ENCODE data around the gene USP4. TPM values are rescaled to one million over a fixed set of nuclear protein-coding genes. Genes with fewer than 3 reads are reported as not detected.

The USP4 gene
- total and polyA plus RNA-seq, 2 of the 8 experiments (the other 6 are each of a cell fraction or from before 2014, with no cell fraction given), result 16.0 to 27.8 TPM

GRCh38 chr3:49237344-49237743 lies 102.5 kb downstream of the USP4 start:
- Histone ChIP-seq H4K5ac (ENCODE audit: insufficient read length, low read depth, low read length) (no peak overlapping the region), H3K23ac (ENCODE audit: insufficient read length) (no peak overlapping the region), H4K20me1 (replicated peaks in 1 of 2; ENCODE audit: control insufficient read depth in 1 of 2, insufficient read depth in 2 of 2, low read length in 2 of 2) (no peaks in the 10 kb centered on the region), H4K8ac (ENCODE audit: extremely low read depth, insufficient read depth, low read length) (no peak overlapping the region), H2BK20ac (ENCODE audit: low read length) (no peak overlapping the region), H3K79me2 (ENCODE audit: control insufficient read depth in 1 of 2, insufficient read depth in 2 of 2, low read length in 2 of 2) (no peaks in the 10 kb centered on the region), H2BK5ac (ENCODE audit: low read depth, low read length) (no peak overlapping the region), H3K9me3 (ENCODE audit: insufficient read depth in 2 of 2, low read depth in 1 of 2, low read length in 1 of 2) (peaks cover 26 to 29% of the 10 kb centered on the region in 2 experiments), H3K9ac (replicated peaks in 1 of 4; ENCODE audit: extremely low read depth in 1 of 4, low read depth in 3 of 4, low read length in 3 of 4) (no peak overlapping the region), H3K14ac (ENCODE audit: insufficient read length) (no peak overlapping the region), H2AFZ (ENCODE audit: low read length) (no peak overlapping the region), H2BK15ac (ENCODE audit: low read length) (no peak overlapping the region), H3K56ac (replicated peaks; ENCODE audit: insufficient read length, low read depth, low read length) (no peak overlapping the region), H3K4me3 (ENCODE audit: extremely low read depth in 1 of 4, insufficient read depth in 2 of 4, low read depth in 3 of 4, low read length in 4 of 4) (no peak overlapping the region), H3K36me3 (ENCODE audit: control insufficient read depth in 2 of 4, insufficient read depth in 4 of 4, low read length in 3 of 4) (no peaks in the 10 kb centered on the region), H3K4me2 (ENCODE audit: insufficient read depth in 1 of 2, low read depth in 2 of 2, low read length in 2 of 2) (no peak overlapping the region), H3K18ac (ENCODE audit: extremely low read depth, low read length) (no peak overlapping the region), H3K27ac (ENCODE audit: low read depth, low read length) (no peak overlapping the region), H3K79me1 (ENCODE audit: low read depth, low read length) (no peaks in the 10 kb centered on the region), H2AK5ac (ENCODE audit: low read depth, low read length) (no peak overlapping the region), H2BK120ac (replicated peaks; ENCODE audit: low read depth, low read length) (no peak overlapping the region), H3K23me2 (ENCODE audit: low read depth, low read length) (no peaks in the 10 kb centered on the region; the same call in 1 of the 2 replicates), H3K4me1 (replicated peaks in 1 of 4; ENCODE audit: control insufficient read depth in 3 of 4, insufficient read depth in 4 of 4, low read length in 3 of 4) (no peaks in the 10 kb centered on the region), H3K4ac (replicated peaks; ENCODE audit: insufficient read length, low read depth, low read length) (no peak overlapping the region), H2BK12ac (ENCODE audit: low read depth, low read length) (no peak overlapping the region), H4K91ac (replicated peaks; ENCODE audit: insufficient read length, low read length) (no peak overlapping the region), H3K27me3 (replicated peaks in 1 of 4; ENCODE audit: control insufficient read depth in 3 of 4, extremely low read depth in 1 of 4, insufficient read depth in 3 of 4, low read length in 3 of 4) (no peaks in the 10 kb centered on the region)
- ChIA-PET CTCF (ENCODE audit: partially characterized antibody) (no interaction called here), POLR2A (ENCODE audit: partially characterized antibody) (no interaction called here)
- WGBS, 2 experiments (ENCODE audit: extremely low coverage in 1 of 2, insufficient coverage in 1 of 2, insufficient read length in 1 of 2, insufficient replicate concordance in 2 of 2, low coverage in 1 of 2, low lambda C conversion rate in 2 of 2, missing lambda C conversion rate in 1 of 2), result 92% methylated on average over 3 of the region's 3 CpGs; no CpG with 5 or more reads in 1 of the 2 experiments
- TF ChIP-seq ATF3 (IDR thresholded peaks at IDR 0.05; ENCODE audit: insufficient read depth, low read depth, low read length) (no peak), SIRT6 (IDR thresholded peaks at IDR 0.05; ENCODE audit: low read length) (no peak), CHD2 (IDR thresholded peaks at IDR 0.05; ENCODE audit: low read length) (no peak), KDM1A (IDR thresholded peaks at IDR 0.05; ENCODE audit: borderline replicate concordance, low read length) (no peak), SIX5 (IDR thresholded peaks at IDR 0.05; ENCODE audit: low read depth, low read length) (no peak), SP1 (IDR thresholded peaks at IDR 0.05; ENCODE audit: low read depth, low read length) (no peak), TAF1 (IDR thresholded peaks at IDR 0.05; ENCODE audit: low read depth, low read length) (no peak), SUZ12 (IDR thresholded peaks at IDR 0.05; ENCODE audit: low read length) (no peak), CTBP2 (IDR thresholded peaks at IDR 0.05; ENCODE audit: borderline replicate concordance, insufficient read depth, insufficient read length, low read length) (no peak), TEAD4 (IDR thresholded peaks at IDR 0.05; ENCODE audit: low read depth, low read length) (no peak)
- DNase-seq (ENCODE audit: low read depth in 1 of 2, low spot score in 2 of 2) (no peak), FAIRE-seq (no peak)
